GM12878 (cell line): ENCODE results near the gene DDX5. TPM values are rescaled to one million over a fixed set of nuclear protein-coding genes. Genes with fewer than 3 reads are reported as not detected.

Source experiments
- ATAC-seq: fragments of 200-7000 bp; cut with Tn5 transposase; 3 replicates; pipeline ENCODE4 v1.9.1; 2020; ENCODE audit warnings: mild to moderate bottlenecking, moderate library complexity
- BruUV-seq: library from RNA; stranded (reverse); fragments of 400-500 nt; replicated peaks from 2 replicates; lab custom pipeline; 2021; lab: Mats Ljungman, UMichigan
- CTCF ChIA-PET: fragments of 300-600 bp; sonication (Branson Sonifier 250); formaldehyde crosslinking; extraction: SDS; loops from one replicate; lab custom pipeline; 2021; ENCODE audit warnings: inconsistent platforms; lab: Yijun Ruan, JAX
- POLR2A ChIA-PET: fragments of 350-600 bp; formaldehyde crosslinking; extraction: SDS; loops from one replicate; lab custom pipeline; 2021; ENCODE audit warnings: inconsistent platforms; lab: Charles Lee
- RAD21 ChIA-PET: fragments of 300-600 bp; sonication (Branson Sonifier 250); formaldehyde crosslinking; loops from one replicate; lab custom pipeline; 2023; ENCODE audit warnings: antibody characterized with exemption; ENCODE audit not compliant: unreplicated experiment; lab: Charles Lee
- SMC1A ChIA-PET: fragments of 300-600 bp; sonication (Branson Sonifier 250); formaldehyde crosslinking; loops from one replicate; lab custom pipeline; 2023; ENCODE audit not compliant: unreplicated experiment, uncharacterized antibody; lab: Charles Lee
- DNase-seq: peaks from one replicate; pipeline ENCODE4 v3.0.0-alpha.2; 2011; ENCODE audit warnings: low read depth, low spot score
- FAIRE-seq: peaks from 3 replicates; lab custom pipeline; 2011; peaks lifted over from hg19 to GRCh38; lab: Jason Lieb, UNC
- H2AFZ ChIP-seq: 2 replicates; pipeline ENCODE4 v1.6.0; 2011; ENCODE audit warnings: low read depth, low read length, control low read depth; ENCODE audit not compliant: control insufficient read depth
- H3K27ac ChIP-seq: 2 replicates; pipeline ENCODE4 v1.5.1; 2011; ENCODE audit warnings: control low read depth; ENCODE audit not compliant: control insufficient read depth, insufficient read depth
- H3K27me3 ChIP-seq, 2 experiments: replicated peaks in 1 of 2; 2 replicates each; pipeline versions ENCODE4 v1.6.0 to v1.6.1; 2011; ENCODE audit warnings: low read length in 1 of 2; ENCODE audit not compliant: control insufficient read depth in 2 of 2, insufficient read depth in 2 of 2
- H3K36me3 ChIP-seq, 2 experiments: 2 replicates each; pipeline ENCODE4 v1.5.1; 2011; ENCODE audit warnings: low read length in 1 of 2; ENCODE audit not compliant: control insufficient read depth in 2 of 2, insufficient read depth in 2 of 2
- H3K4me1 ChIP-seq: 2 replicates; pipeline ENCODE4 v1.6.1; 2011; ENCODE audit warnings: mild to moderate bottlenecking, low read length, moderate library complexity, mixed read lengths; ENCODE audit not compliant: control insufficient read depth, insufficient read depth
- H3K4me2 ChIP-seq: 2 replicates; pipeline ENCODE4 v1.6.0; 2011; ENCODE audit warnings: control low read depth; ENCODE audit not compliant: control insufficient read depth, insufficient read depth
- H3K4me3 ChIP-seq: fragments of 200-600 bp; sonication (generic); 2 replicates; pipeline ENCODE4 v1.5.1; 2016
- H3K79me2 ChIP-seq: 2 replicates; pipeline ENCODE4 v1.6.0; 2011; ENCODE audit warnings: low read length; ENCODE audit not compliant: control insufficient read depth, insufficient read depth
- H3K9ac ChIP-seq: 2 replicates; pipeline ENCODE4 v1.8.0; 2011; ENCODE audit warnings: low read length, control low read depth, mixed read lengths; ENCODE audit not compliant: control insufficient read depth, insufficient read depth
- H3K9me3 ChIP-seq: replicated peaks from 3 replicates; pipeline ENCODE4 v1.5.1; 2011; ENCODE audit warnings: mild to moderate bottlenecking, low read length; ENCODE audit not compliant: control insufficient read depth, insufficient read depth
- H4K20me1 ChIP-seq: 2 replicates; pipeline ENCODE4 v1.6.0; 2011; ENCODE audit not compliant: control insufficient read depth, insufficient read depth
- BHLHE40 ChIP-seq, 2 experiments: fragments of 450-650 bp in 1 of 2; IDR thresholded peaks; 2 replicates each; pipeline ENCODE4 v1.6.1; 2011 to 2017; ENCODE audit warnings: low read depth in 2 of 2, borderline replicate concordance in 1 of 2, improper control_type of control experiment in 1 of 2, low read length in 1 of 2, mild to moderate bottlenecking in 1 of 2
- CBX3 ChIP-seq: fragments of 200-600 bp; sonication (generic); IDR thresholded peaks from 2 replicates; pipeline ENCODE4 v1.6.1; 2016; ENCODE audit warnings: low read depth, borderline replicate concordance
- EZH2 ChIP-seq: IDR thresholded peaks from 2 replicates; pipeline ENCODE4 v1.6.1; 2012; ENCODE audit warnings: low read depth, mild to moderate bottlenecking, control low read depth, inconsistent platforms, low read length, borderline replicate concordance; ENCODE audit not compliant: control insufficient read depth
- FOS ChIP-seq: IDR thresholded peaks from 3 replicates; pipeline ENCODE4 v1.6.1; 2011; ENCODE audit warnings: borderline replicate concordance; ENCODE audit not compliant: insufficient read length; ENCODE audit errors: extremely low read depth
- FOXM1 ChIP-seq: IDR thresholded peaks from 2 replicates; pipeline ENCODE4 v1.6.1; 2012; ENCODE audit warnings: low read depth, mild to moderate bottlenecking, inconsistent platforms, low read length, moderate library complexity
- MEF2A ChIP-seq: IDR thresholded peaks from 2 replicates; pipeline ENCODE4 v1.6.1; 2011; ENCODE audit warnings: low read depth, mild to moderate bottlenecking, low read length, moderate library complexity; ENCODE audit not compliant: insufficient read depth
- MTA2 ChIP-seq: fragments of 450-650 bp; IDR thresholded peaks from 2 replicates; pipeline ENCODE4 v1.6.1; 2016; ENCODE audit warnings: low read depth, mild to moderate bottlenecking, moderate library complexity
- MTA3 ChIP-seq: IDR thresholded peaks from 2 replicates; pipeline ENCODE4 v1.6.1; 2012; ENCODE audit warnings: low read length, inconsistent platforms, borderline replicate concordance
- NR2C2 ChIP-seq: IDR thresholded peaks from 2 replicates; pipeline ENCODE4 v1.6.1; 2011; ENCODE audit warnings: borderline replicate concordance, low read depth; ENCODE audit not compliant: control insufficient read depth, insufficient read length
- PAX5 ChIP-seq: IDR thresholded peaks from 2 replicates; pipeline ENCODE4 v1.6.1; 2011; ENCODE audit warnings: low read depth, low read length, borderline replicate concordance
- POLR2A ChIP-seq: IDR thresholded peaks from 2 replicates; pipeline ENCODE4 v1.6.1; 2011; ENCODE audit warnings: low read depth, mild to moderate bottlenecking, low read length
- RFX5 ChIP-seq: IDR thresholded peaks from 2 replicates; pipeline ENCODE4 v1.6.1; 2011; ENCODE audit warnings: low read depth, low read length, improper control_type of control experiment
- SMAD5 ChIP-seq: IDR thresholded peaks from 2 replicates; pipeline ENCODE4 v1.6.1; 2016; ENCODE audit warnings: antibody characterized with exemption, low read depth
- TAF1 ChIP-seq: IDR thresholded peaks from 2 replicates; pipeline ENCODE4 v1.6.1; 2011; ENCODE audit warnings: mild to moderate bottlenecking, low read depth, low read length, borderline replicate concordance
- ZZZ3 ChIP-seq: IDR thresholded peaks from 2 replicates; pipeline ENCODE4 v1.6.1; 2011; ENCODE audit warnings: low read depth; ENCODE audit not compliant: control insufficient read depth, insufficient read length
- WGBS: methylation state at CpG from one replicate; pipeline ENCODE4 v1.1.6; 2016; ENCODE audit warnings: low lambda C conversion rate; ENCODE audit not compliant: insufficient replicate concordance, insufficient coverage; ENCODE audit errors: missing lambda C conversion rate; 5-methylcytosine and 5-hydroxymethylcytosine counted together
- in situ Hi-C: fragments of 300-500 bp; cut with MboI; formaldehyde crosslinking; loops from 9 replicates; pipeline ENCODE4 v1.14.3; 2018; ENCODE audit warnings: mixed read lengths
- intact Hi-C: fragments of 100-400 bp; cut with micrococcal nuclease; formaldehyde crosslinking; loops from one replicate; pipeline ENCODE4 v1.14.2; 2022; ENCODE audit not compliant: unreplicated experiment
- polyA plus RNA-seq, 11 experiments: library from polyadenylated mRNA; depleted of rRNA in 4 of 11; unstranded in 6 of 11; stranded (reverse) in 5 of 11; fragments of >200 nt; fragmentation: Nextera tagmentation in 4 of 11; fragmentation: Illumina TruSeq in 1 of 11; extraction: Ambion mirVana in 4 of 11; extraction: Trizol in 1 of 11; gene quantifications; 1 replicate in 1 of 11; 2 replicates in 10 of 11; pipeline versions ENCODE4 v1.2.1 to v1.2.3, GENCODE V29; 2011 to 2016; ENCODE audit warnings: inconsistent platforms in 2 of 11, missing spikeins in 2 of 11, low read depth in 1 of 11
- total RNA-seq, 4 experiments: library from RNA; depleted of rRNA in 3 of 4; stranded (reverse); fragments of >200 nt in 3 of 4; fragmentation: Illumina TruSeq in 1 of 4; extraction: Trizol in 1 of 4; gene quantifications; 2 replicates each; pipeline versions ENCODE4 v1.2.1 to v1.2.3, GENCODE V29; 2013 to 2021
- TF ChIP-seq, protein P1 (sequence below): fragments of 450-650 bp; IDR thresholded peaks from 2 replicates; pipeline ENCODE4 v1.6.1; 2016; ENCODE audit warnings: mild to moderate bottlenecking
- TF ChIP-seq, protein P2 (sequence below): IDR thresholded peaks from 2 replicates; pipeline ENCODE4 v1.6.1; 2012; ENCODE audit warnings: low read length, inconsistent platforms
- TF ChIP-seq, protein P3 (sequence below), 3 experiments: IDR thresholded peaks in 2 of 3; conservative IDR thresholded peaks in 1 of 3; 2 replicates each; pipeline ENCODE4 v1.5.1; 2011; ENCODE audit warnings: low read depth in 3 of 3, low read length in 3 of 3, mild to moderate bottlenecking in 3 of 3, control low read depth in 2 of 3, moderate library complexity in 2 of 3, inconsistent platforms in 1 of 3, mixed read lengths in 1 of 3; ENCODE audit not compliant: control insufficient read depth in 2 of 3, insufficient read depth in 1 of 3; ENCODE audit errors: extremely low read depth in 1 of 3

DDX5 gene
- total and polyA plus RNA-seq, 10 of the 15 experiments (the other 5 are each of a cell fraction or from before 2014, with no cell fraction given) = 257 to 1,423 (median 719) TPM

DNA sequence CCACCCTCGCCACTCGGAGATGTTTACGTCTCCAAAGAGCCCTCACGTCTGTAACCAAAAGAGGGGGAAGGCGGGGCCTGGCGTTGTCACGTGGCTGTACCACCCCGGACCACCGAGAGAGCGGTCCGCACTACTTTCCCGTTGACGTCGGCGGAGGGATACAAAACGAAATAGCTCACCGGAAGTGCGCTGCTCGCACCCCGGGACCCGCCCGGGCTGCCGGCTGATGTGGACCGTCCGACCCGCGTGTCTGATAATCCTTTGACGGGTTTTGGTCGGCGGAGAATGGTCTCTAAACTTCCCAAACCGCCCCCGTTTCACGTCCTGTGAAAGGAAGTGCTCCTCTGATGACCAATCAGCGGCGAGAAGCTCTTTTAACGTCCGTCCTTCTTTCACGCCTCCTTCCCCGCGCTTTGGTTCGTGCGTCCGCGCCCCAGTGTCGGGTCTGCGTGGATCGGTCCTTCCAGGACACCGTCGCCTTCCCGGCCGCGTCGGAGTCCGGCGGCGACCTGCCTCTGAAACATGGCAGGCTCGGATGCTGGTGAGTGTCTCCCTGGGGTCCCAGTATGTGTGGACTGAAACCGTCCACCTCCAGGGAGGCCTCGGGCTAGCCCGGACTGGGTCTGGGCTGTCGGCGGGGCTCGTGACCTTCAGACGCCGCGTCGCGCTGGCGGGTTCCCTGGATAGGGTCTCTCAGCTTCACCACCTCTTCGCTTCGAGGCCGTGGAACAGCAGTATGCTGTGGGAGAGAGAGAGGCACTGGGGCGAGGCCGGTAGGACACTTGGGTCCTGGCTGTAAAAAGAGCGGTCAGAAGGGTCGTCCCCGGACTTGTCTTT, 705 bp upstream of the DDX5 start, which contains the start of gene CEP95:
Gene CEP95, plus strand, starts transcription at position 402 of the 837 bp plus-strand sequence. Its CDS starts 121 bp downstream, at position 523.
- ChIA-PET RAD21 (interaction anchor here (0.6 to 2.6 kb wide), 8 partner anchors 9 to 884 kb away, joined by 3 to 11 read pairs (median 3); partner anchors contain the start of genes MAP3K3 and POLG2), SMC1A (interaction anchor here (0.8 to 2.9 kb wide), 11 partner anchors 8 to 188 kb away, joined by 3 to 25 read pairs (median 4); partner anchors contain the start of gene POLG2), POLR2A (interaction anchor here (0.6 to 3.0 kb wide), 10 partner anchors 9 to 885 kb away, joined by 3 to 64 read pairs (median 3); partner anchors contain the start of genes MAP3K3 and POLG2), CTCF (interaction anchor here (0.6 to 6.8 kb wide), 8 partner anchors 8 to 216 kb away, joined by 3 to 89 read pairs (median 6); partner anchors contain the start of gene POLG2)
- Histone ChIP-seq H2AFZ (peak within 1 kb of the TSS; percentile 86), H3K27me3 (no peaks in the 10 kb centered on the region), H3K4me1 (peaks cover 4% of the 10 kb centered on the region; the same call in 1 of the 2 replicates), H3K27ac (peak within 1 kb of the TSS; percentile 100), H3K36me3 (peaks cover 2 to 30% of the 10 kb centered on the region in 2 experiments), H3K9me3 (no peaks in the 10 kb centered on the region), H3K9ac (peak within 1 kb of the TSS; percentile 100), H3K4me2 (peak within 1 kb of the TSS; percentile 61), H3K79me2 (peaks cover 72% of the 10 kb centered on the region), H3K4me3 (peak within 1 kb of the TSS; percentile 100), H4K20me1 (peaks cover 6% of the 10 kb centered on the region)
- under 1% methylated on average over 77 of the region's 77 CpGs for WGBS
- DNase-seq (peak; percentile 90), FAIRE-seq (peak; percentile 82), ATAC-seq (peak; percentile 75)
- no TSS peak for BruUV-seq
- intact Hi-C loops (loop anchor here (2.0 kb wide), 1 partner anchor 142 kb away; no protein-coding TSS in a partner anchor), in situ Hi-C loops (loop anchor here (10.0 kb wide), 2 partner anchors 138 to 662 kb away; partner anchors contain the start of gene SMARCD2)
- TF ChIP-seq MTA2 = peak; percentile 51
- TF ChIP-seq TAF1 = peak; percentile 87; the same call in 1 of the 2 replicates
- no peak for TF ChIP-seq FOXM1
- TF ChIP-seq MTA3 = no peak
- TF ChIP-seq PAX5 = 0 out of 2 replicates have a peak, but pooled peaks have one; percentile 10
- TF ChIP-seq CBX3 = no peak
- peak; percentile 70 to 86 for TF ChIP-seq BHLHE40 (IDR thresholded peaks at IDR 0.05; ENCODE audit: borderline replicate concordance in 1 of 2, low read depth in 2 of 2, low read length in 1 of 2)
- TF ChIP-seq, protein P1, sequence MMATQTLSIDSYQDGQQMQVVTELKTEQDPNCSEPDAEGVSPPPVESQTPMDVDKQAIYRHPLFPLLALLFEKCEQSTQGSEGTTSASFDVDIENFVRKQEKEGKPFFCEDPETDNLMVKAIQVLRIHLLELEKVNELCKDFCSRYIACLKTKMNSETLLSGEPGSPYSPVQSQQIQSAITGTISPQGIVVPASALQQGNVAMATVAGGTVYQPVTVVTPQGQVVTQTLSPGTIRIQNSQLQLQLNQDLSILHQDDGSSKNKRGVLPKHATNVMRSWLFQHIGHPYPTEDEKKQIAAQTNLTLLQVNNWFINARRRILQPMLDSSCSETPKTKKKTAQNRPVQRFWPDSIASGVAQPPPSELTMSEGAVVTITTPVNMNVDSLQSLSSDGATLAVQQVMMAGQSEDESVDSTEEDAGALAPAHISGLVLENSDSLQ = peak; percentile 63
- TF ChIP-seq FOS = no peak
- peak; percentile 90 for TF ChIP-seq POLR2A
- peak; percentile 39; the same call in 1 of the 2 replicates for TF ChIP-seq MEF2A
- no peak for TF ChIP-seq ZZZ3
- TF ChIP-seq, protein P2, sequence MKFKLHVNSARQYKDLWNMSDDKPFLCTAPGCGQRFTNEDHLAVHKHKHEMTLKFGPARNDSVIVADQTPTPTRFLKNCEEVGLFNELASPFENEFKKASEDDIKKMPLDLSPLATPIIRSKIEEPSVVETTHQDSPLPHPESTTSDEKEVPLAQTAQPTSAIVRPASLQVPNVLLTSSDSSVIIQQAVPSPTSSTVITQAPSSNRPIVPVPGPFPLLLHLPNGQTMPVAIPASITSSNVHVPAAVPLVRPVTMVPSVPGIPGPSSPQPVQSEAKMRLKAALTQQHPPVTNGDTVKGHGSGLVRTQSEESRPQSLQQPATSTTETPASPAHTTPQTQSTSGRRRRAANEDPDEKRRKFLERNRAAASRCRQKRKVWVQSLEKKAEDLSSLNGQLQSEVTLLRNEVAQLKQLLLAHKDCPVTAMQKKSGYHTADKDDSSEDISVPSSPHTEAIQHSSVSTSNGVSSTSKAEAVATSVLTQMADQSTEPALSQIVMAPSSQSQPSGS = peak; percentile 49; the same call in 1 of the 2 replicates
- no peak for TF ChIP-seq SMAD5
- TF ChIP-seq NR2C2 = no peak
- TF ChIP-seq EZH2 = no peak
- no peak for TF ChIP-seq RFX5
- TF ChIP-seq, protein P3, sequence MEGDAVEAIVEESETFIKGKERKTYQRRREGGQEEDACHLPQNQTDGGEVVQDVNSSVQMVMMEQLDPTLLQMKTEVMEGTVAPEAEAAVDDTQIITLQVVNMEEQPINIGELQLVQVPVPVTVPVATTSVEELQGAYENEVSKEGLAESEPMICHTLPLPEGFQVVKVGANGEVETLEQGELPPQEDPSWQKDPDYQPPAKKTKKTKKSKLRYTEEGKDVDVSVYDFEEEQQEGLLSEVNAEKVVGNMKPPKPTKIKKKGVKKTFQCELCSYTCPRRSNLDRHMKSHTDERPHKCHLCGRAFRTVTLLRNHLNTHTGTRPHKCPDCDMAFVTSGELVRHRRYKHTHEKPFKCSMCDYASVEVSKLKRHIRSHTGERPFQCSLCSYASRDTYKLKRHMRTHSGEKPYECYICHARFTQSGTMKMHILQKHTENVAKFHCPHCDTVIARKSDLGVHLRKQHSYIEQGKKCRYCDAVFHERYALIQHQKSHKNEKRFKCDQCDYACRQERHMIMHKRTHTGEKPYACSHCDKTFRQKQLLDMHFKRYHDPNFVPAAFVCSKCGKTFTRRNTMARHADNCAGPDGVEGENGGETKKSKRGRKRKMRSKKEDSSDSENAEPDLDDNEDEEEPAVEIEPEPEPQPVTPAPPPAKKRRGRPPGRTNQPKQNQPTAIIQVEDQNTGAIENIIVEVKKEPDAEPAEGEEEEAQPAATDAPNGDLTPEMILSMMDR (IDR thresholded peaks at IDR 0.05 in 2 of 3, conservative IDR thresholded peaks at IDR 0.05 in 1 of 3; ENCODE audit: control insufficient read depth in 2 of 3, extremely low read depth in 1 of 3, insufficient read depth in 1 of 3, low read depth in 3 of 3, low read length in 3 of 3) = no peak
